ENCODE data around the gene NDST1. TPM values are rescaled to one million over a fixed set of nuclear protein-coding genes. Genes with fewer than 3 reads are reported as not detected.

Gene NDST1
- total RNA-seq, 1 experiment from 2014 or later: 58.2 TPM

GRCh38 chr5:150603491-150603890, 95.6 kb downstream of the NDST1 start:
- in situ Hi-C loops (cut with HindIII; ENCODE audit: low pct_unique_long_range_greater_than_20kb, low sequenced_read_pairs): no loop called here
- no peak for DNase-seq (ENCODE audit: low read depth)

GRCh38 chr5:150604010-150604409, 96.1 kb downstream of the NDST1 start:
- in situ Hi-C loops (cut with HindIII; ENCODE audit: low pct_unique_long_range_greater_than_20kb, low sequenced_read_pairs): no loop called here
- no peak for DNase-seq (ENCODE audit: low read depth)

GRCh38 chr5:150604894-150605440, 97.0 kb downstream of the NDST1 start:
- in situ Hi-C loops (cut with HindIII; ENCODE audit: low pct_unique_long_range_greater_than_20kb, low sequenced_read_pairs): no loop called here
- DNase-seq (ENCODE audit: low read depth): no peak

- DNase-seq (ENCODE audit: low read depth): no peak
- in situ Hi-C loops (cut with HindIII; ENCODE audit: low pct_unique_long_range_greater_than_20kb, low sequenced_read_pairs): no loop called here
Measured at GRCh38 chr5:150605546-150605945, 97.6 kb downstream of the NDST1 start.

- DNase-seq (ENCODE audit: low read depth): no peak
- in situ Hi-C loops (cut with HindIII; ENCODE audit: low pct_unique_long_range_greater_than_20kb, low sequenced_read_pairs): no loop called here
Measured at GRCh38 chr5:150606476-150606875, 98.5 kb downstream of the NDST1 start.

GRCh38 chr5:150607105-150607504, 99.2 kb downstream of the NDST1 start:
- in situ Hi-C loops (cut with HindIII; ENCODE audit: low pct_unique_long_range_greater_than_20kb, low sequenced_read_pairs): no loop called here

More at GRCh38 chr5:150607105-150607504, 99.2 kb downstream of the NDST1 start:
- DNase-seq (ENCODE audit: low read depth): no peak

Other genes with a start within 250 kb of the NDST1 start
- gene CAMK2A, start 218.4 kb upstream of the NDST1 start, total RNA-seq (2014; rRNA removed; shearing (Covaris generic); ENCODE audit: low replicate concordance): not detected in 2 replicates
- gene ARSI, start 205.2 kb upstream of the NDST1 start, total RNA-seq (2014; rRNA removed; shearing (Covaris generic); ENCODE audit: low replicate concordance): not detected in 2 replicates
- gene TCOF1, start 150.4 kb upstream of the NDST1 start, total RNA-seq (2014; rRNA removed; shearing (Covaris generic); ENCODE audit: low replicate concordance): 46.0 and 53.1 TPM in 2 replicates
- 29.4 and 30.7 TPM in 2 replicates for gene CD74, start 95.2 kb upstream of the NDST1 start, total RNA-seq (2014; rRNA removed; shearing (Covaris generic); ENCODE audit: low replicate concordance)
- gene RPS14, start 58.4 kb upstream of the NDST1 start, total RNA-seq (2014; rRNA removed; shearing (Covaris generic); ENCODE audit: low replicate concordance): 3,085 and 3,454 TPM in 2 replicates
- 1.1 and 1.2 TPM in 2 replicates for gene SYNPO, start 132.5 kb downstream of the NDST1 start, total RNA-seq (2014; rRNA removed; shearing (Covaris generic); ENCODE audit: low replicate concordance)
- gene MYOZ3, start 153.1 kb downstream of the NDST1 start, total RNA-seq (2014; rRNA removed; shearing (Covaris generic); ENCODE audit: low replicate concordance): not detected in 2 replicates
- 21.7 and 23.7 TPM in 2 replicates for gene RBM22, start 192.9 kb downstream of the NDST1 start, total RNA-seq (2014; rRNA removed; shearing (Covaris generic); ENCODE audit: low replicate concordance)

Measured in Caki2 (cell line).